Ovary (tissue), 3 donors: Measurements from ENCODE around the gene PPP1R14C.

Experiments used
- EP300 ChIP-seq: sonication (generic); formaldehyde crosslinking; IDR thresholded peaks from one replicate; pipeline ENCODE4 v1.6.1; 2017; ENCODE audit warnings: antibody characterized with exemption
- POLR2A ChIP-seq: fragments of 450-650 bp; IDR thresholded peaks from one replicate; pipeline ENCODE4 v1.6.1; 2017; ENCODE audit warnings: antibody characterized with exemption, mild to moderate bottlenecking, moderate library complexity
- TF ChIP-seq, protein P1 (sequence below), 3 donors: fragments of 450-650 bp in 2 of 3; fragments of 200-600 bp in 1 of 3; IDR thresholded peaks; one replicate each; pipeline versions ENCODE4 v1.5.1 to v1.8.0; 2016 to 2022; ENCODE audit warnings: antibody characterized with exemption in 3 of 3, mild to moderate bottlenecking in 1 of 3
- donor health status: DM: no; HTN: no; CAD: no.

DNA sequence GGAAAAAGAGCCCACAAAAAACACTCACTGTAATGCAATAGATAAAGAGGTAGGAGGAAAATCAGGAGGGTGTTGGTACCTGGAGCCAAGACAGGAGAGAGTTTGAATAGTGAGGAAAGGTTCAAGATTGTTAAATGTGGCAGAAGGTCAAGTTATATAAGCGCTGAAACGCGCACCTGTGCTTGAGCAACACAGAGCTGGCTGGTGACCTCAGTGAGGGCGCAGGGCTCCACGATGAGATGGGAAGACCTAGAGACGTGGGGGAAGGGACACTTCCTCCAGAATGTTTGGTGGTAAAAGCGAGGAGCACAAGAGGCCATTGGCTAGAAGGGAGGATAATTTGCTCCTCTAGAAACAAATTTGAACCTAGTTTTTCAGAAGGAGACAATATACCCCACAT lies 4.2 kb upstream of the PPP1R14C start:
- TF ChIP-seq POLR2A (no peak), EP300 (no peak)
- TF ChIP-seq, protein P1, sequence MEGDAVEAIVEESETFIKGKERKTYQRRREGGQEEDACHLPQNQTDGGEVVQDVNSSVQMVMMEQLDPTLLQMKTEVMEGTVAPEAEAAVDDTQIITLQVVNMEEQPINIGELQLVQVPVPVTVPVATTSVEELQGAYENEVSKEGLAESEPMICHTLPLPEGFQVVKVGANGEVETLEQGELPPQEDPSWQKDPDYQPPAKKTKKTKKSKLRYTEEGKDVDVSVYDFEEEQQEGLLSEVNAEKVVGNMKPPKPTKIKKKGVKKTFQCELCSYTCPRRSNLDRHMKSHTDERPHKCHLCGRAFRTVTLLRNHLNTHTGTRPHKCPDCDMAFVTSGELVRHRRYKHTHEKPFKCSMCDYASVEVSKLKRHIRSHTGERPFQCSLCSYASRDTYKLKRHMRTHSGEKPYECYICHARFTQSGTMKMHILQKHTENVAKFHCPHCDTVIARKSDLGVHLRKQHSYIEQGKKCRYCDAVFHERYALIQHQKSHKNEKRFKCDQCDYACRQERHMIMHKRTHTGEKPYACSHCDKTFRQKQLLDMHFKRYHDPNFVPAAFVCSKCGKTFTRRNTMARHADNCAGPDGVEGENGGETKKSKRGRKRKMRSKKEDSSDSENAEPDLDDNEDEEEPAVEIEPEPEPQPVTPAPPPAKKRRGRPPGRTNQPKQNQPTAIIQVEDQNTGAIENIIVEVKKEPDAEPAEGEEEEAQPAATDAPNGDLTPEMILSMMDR (IDR thresholded peaks at IDR 0.05): no peak
